ENCODE measurements around the gene ZNF678.

- no peak for TF ChIP-seq CTCF (IDR thresholded peaks at IDR 0.05)
- no peak for TF ChIP-seq POLR2A (IDR thresholded peaks at IDR 0.05)
Observed at GRCh38 chr1:227560393-227561173, 2.8 kb upstream of the ZNF678 start.
